Measurements from ENCODE around the gene BABAM2.
"Not testable (repeated sequence)": the region's sequence is repeated elsewhere in the genome, so short reads cannot be mapped to it uniquely, and the experiment has no call there.

The BABAM2 gene

GRCh38 chr2:28011322-28011737 is 120.8 kb downstream of the BABAM2 start:
- TF ChIP-seq CTCF (conservative IDR thresholded peaks at IDR 0.05; ENCODE audit: low read depth, low read length): no peak
- DNase-seq (ENCODE audit: low read depth): no peak
- H3K4me3 ChIP-seq (ENCODE audit: low read length): no peak overlapping the region

- not testable (repeated sequence) for H3K4me3 ChIP-seq (ENCODE audit: low read length); DNase-seq (ENCODE audit: low read depth)
Observed at GRCh38 chr2:28018474-28018873, 127.9 kb downstream of the BABAM2 start.

- not testable (repeated sequence) for DNase-seq (ENCODE audit: low read depth); H3K4me3 ChIP-seq (ENCODE audit: low read length)
Observed at GRCh38 chr2:28019521-28019920, 129.0 kb downstream of the BABAM2 start.

- no peak for TF ChIP-seq CTCF (conservative IDR thresholded peaks at IDR 0.05; ENCODE audit: low read depth, low read length)
- DNase-seq (ENCODE audit: low read depth): no peak
- H3K4me3 ChIP-seq (ENCODE audit: low read length): no peak overlapping the region
Observed at GRCh38 chr2:28021898-28022297, 131.4 kb downstream of the BABAM2 start.

- TF ChIP-seq CTCF (conservative IDR thresholded peaks at IDR 0.05; ENCODE audit: low read depth, low read length): no peak
- DNase-seq (ENCODE audit: low read depth): no peak
Observed at GRCh38 chr2:28025123-28025522, 134.6 kb downstream of the BABAM2 start.

GRCh38 chr2:28026230-28026629 is 135.7 kb downstream of the BABAM2 start:
- DNase-seq (ENCODE audit: low read depth): not testable (repeated sequence)

More at GRCh38 chr2:28025123-28025522, 134.6 kb downstream of the BABAM2 start:
- no peak overlapping the region for H3K4me3 ChIP-seq (ENCODE audit: low read length)

GRCh38 chr2:28028025-28028424 is 137.5 kb downstream of the BABAM2 start:
- no peak for TF ChIP-seq CTCF (conservative IDR thresholded peaks at IDR 0.05; ENCODE audit: low read depth, low read length)
- no peak overlapping the region for H3K4me3 ChIP-seq (ENCODE audit: low read length)
- DNase-seq (ENCODE audit: low read depth): no peak

More at GRCh38 chr2:28026230-28026629, 135.7 kb downstream of the BABAM2 start:
- H3K4me3 ChIP-seq (ENCODE audit: low read length): not testable (repeated sequence)

- no peak overlapping the region for H3K4me3 ChIP-seq (ENCODE audit: low read length)
- no peak for TF ChIP-seq CTCF (conservative IDR thresholded peaks at IDR 0.05; ENCODE audit: low read depth, low read length)
- DNase-seq (ENCODE audit: low read depth): no peak
Observed at GRCh38 chr2:28030600-28030999, 140.1 kb downstream of the BABAM2 start.

GRCh38 chr2:28032816-28033215 is 142.3 kb downstream of the BABAM2 start:
- H3K4me3 ChIP-seq (ENCODE audit: low read length): no peak overlapping the region
- no peak for DNase-seq (ENCODE audit: low read depth)
- TF ChIP-seq CTCF (conservative IDR thresholded peaks at IDR 0.05; ENCODE audit: low read depth, low read length): no peak
